DOHH2 (cell line): ENCODE measurements around the gene ITPKA.
"Not testable (repeated sequence)": the region's sequence is repeated elsewhere in the genome, so short reads cannot be mapped to it uniquely, and the experiment has no call there.

ENCODE experiments used
- H3F3A ChIP-seq: fragments of 200-600 bp; sonication (generic), shearing (Covaris generic); 2 replicates; pipeline ENCODE4 v1.6.0; 2016; ENCODE audit warnings: antibody characterized with exemption, mild to moderate bottlenecking; ENCODE audit not compliant: control insufficient read depth, insufficient read depth
- H3K27ac ChIP-seq: fragments of 200-600 bp; sonication (generic); 2 replicates; pipeline ENCODE4 v1.5.1; 2014; ENCODE audit warnings: low read depth, mild to moderate bottlenecking, low read length, moderate library complexity
- H3K27me3 ChIP-seq: fragments of 200-600 bp; sonication (generic); 2 replicates; pipeline ENCODE4 v1.6.1; 2014; ENCODE audit warnings: mild to moderate bottlenecking, low read length, mixed read lengths; ENCODE audit not compliant: control insufficient read depth
- H3K36me3 ChIP-seq: fragments of 200-600 bp; sonication (generic); 2 replicates; pipeline ENCODE4 v1.6.1; 2014; ENCODE audit warnings: mild to moderate bottlenecking, low read length, moderate library complexity, mixed read lengths; ENCODE audit not compliant: control insufficient read depth
- H3K4me1 ChIP-seq: fragments of 200-600 bp; sonication (generic); 2 replicates; pipeline ENCODE4 v1.6.1; 2014; ENCODE audit warnings: mild to moderate bottlenecking, low read length, mixed read lengths; ENCODE audit not compliant: control insufficient read depth
- H3K4me2 ChIP-seq: fragments of 200-600 bp; sonication (generic); 2 replicates; pipeline ENCODE4 v1.6.0; 2014; ENCODE audit warnings: mild to moderate bottlenecking, low read length, moderate library complexity
- H3K4me3 ChIP-seq: fragments of 200-600 bp; sonication (generic); 2 replicates; pipeline ENCODE4 v1.5.1; 2014; ENCODE audit warnings: mild to moderate bottlenecking, low read length, mixed read lengths
- H3K79me2 ChIP-seq: fragments of 200-600 bp; sonication (generic); 2 replicates; pipeline ENCODE4 v1.6.1; 2014; ENCODE audit warnings: mild to moderate bottlenecking, low read length, mixed read lengths; ENCODE audit not compliant: control insufficient read depth
- H3K9me2 ChIP-seq: fragments of 200-600 bp; sonication (generic); replicated peaks from 2 replicates; pipeline ENCODE4 v1.6.1; 2014; ENCODE audit warnings: mild to moderate bottlenecking, low read length, mixed read lengths; ENCODE audit not compliant: control insufficient read depth
- H3K9me3 ChIP-seq: fragments of 200-600 bp; sonication (generic); 2 replicates; pipeline ENCODE4 v1.6.1; 2014; ENCODE audit warnings: antibody characterized with exemption, low read length, mixed read lengths; ENCODE audit not compliant: control insufficient read depth, insufficient read depth
- H4K20me1 ChIP-seq: fragments of 200-600 bp; sonication (generic); 2 replicates; pipeline ENCODE4 v1.6.0; 2014; ENCODE audit warnings: low read depth, mild to moderate bottlenecking, antibody characterized with exemption, low read length, moderate library complexity; ENCODE audit not compliant: control insufficient read depth, insufficient read depth
- EZH2phosphoT487 ChIP-seq: fragments of 200-600 bp; sonication (generic); IDR thresholded peaks from 2 replicates; pipeline ENCODE4 v1.6.1; 2017; ENCODE audit warnings: borderline replicate concordance, mild to moderate bottlenecking, antibody characterized with exemption, low read length, moderate library complexity, mixed read lengths
- TF ChIP-seq, protein P1 (sequence below): fragments of 200-600 bp; sonication (generic); IDR thresholded peaks from one replicate; pipeline ENCODE4 v1.5.1; 2014; ENCODE audit warnings: antibody characterized with exemption, mild to moderate bottlenecking, low read depth, low read length; ENCODE audit not compliant: poor library complexity, severe bottlenecking

Gene ITPKA

DNA sequence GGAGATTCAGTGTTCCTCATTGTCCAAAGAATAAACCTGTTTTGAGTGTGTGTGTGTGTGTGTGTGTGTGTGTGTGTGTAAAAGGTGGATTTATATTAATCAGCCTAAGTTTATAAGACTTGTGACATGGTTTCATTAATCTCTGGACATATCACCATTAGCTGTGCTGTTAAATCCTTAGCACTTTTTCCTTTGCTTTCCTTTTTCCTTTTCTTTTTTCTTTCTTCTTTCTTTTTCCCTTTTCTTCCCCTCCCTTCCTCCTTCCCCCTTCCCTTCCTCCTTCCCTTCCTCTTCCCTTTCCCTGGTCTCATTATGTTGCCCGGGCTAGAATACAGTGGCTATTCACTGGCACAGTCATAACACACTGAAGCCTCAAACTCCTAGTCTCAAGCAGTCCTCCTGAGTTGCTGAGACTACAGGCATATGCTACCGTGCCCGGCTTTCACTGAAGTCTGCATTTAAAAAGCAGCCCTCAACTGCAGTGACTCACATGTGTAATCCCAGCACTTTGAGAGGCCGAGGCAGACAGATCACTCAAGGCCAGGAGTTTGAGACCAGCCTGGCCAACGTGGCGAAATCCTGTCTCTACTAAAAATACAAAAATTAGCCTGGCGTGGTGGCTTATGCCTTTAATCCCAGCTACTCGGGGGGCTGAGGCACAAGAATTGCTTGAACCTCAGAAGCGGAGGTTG, 28.6 kb upstream of the ITPKA start:
- H3F3A ChIP-seq, result peaks cover 11% of the 10 kb centered on the region; the same call in 1 of the 2 replicates
- no peaks in the 10 kb centered on the region for H3K9me2 ChIP-seq
- no peak overlapping the region for H3K4me3 ChIP-seq
- no peak overlapping the region for H3K27ac ChIP-seq
- no peaks in the 10 kb centered on the region for H3K9me3 ChIP-seq
- H4K20me1 ChIP-seq, result peaks cover 5% of the 10 kb centered on the region; the same call in 1 of the 2 replicates
- H3K79me2 ChIP-seq, result no peaks in the 10 kb centered on the region; the same call in 1 of the 2 replicates
- TF ChIP-seq, protein P1, sequence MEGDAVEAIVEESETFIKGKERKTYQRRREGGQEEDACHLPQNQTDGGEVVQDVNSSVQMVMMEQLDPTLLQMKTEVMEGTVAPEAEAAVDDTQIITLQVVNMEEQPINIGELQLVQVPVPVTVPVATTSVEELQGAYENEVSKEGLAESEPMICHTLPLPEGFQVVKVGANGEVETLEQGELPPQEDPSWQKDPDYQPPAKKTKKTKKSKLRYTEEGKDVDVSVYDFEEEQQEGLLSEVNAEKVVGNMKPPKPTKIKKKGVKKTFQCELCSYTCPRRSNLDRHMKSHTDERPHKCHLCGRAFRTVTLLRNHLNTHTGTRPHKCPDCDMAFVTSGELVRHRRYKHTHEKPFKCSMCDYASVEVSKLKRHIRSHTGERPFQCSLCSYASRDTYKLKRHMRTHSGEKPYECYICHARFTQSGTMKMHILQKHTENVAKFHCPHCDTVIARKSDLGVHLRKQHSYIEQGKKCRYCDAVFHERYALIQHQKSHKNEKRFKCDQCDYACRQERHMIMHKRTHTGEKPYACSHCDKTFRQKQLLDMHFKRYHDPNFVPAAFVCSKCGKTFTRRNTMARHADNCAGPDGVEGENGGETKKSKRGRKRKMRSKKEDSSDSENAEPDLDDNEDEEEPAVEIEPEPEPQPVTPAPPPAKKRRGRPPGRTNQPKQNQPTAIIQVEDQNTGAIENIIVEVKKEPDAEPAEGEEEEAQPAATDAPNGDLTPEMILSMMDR, result no peak
- TF ChIP-seq EZH2phosphoT487, result no peak
- H3K4me1 ChIP-seq, result no peaks in the 10 kb centered on the region
- H3K4me2 ChIP-seq, result no peak overlapping the region
- H3K36me3 ChIP-seq, result peaks cover 44% of the 10 kb centered on the region
- H3K27me3 ChIP-seq, result no peaks in the 10 kb centered on the region

DNA sequence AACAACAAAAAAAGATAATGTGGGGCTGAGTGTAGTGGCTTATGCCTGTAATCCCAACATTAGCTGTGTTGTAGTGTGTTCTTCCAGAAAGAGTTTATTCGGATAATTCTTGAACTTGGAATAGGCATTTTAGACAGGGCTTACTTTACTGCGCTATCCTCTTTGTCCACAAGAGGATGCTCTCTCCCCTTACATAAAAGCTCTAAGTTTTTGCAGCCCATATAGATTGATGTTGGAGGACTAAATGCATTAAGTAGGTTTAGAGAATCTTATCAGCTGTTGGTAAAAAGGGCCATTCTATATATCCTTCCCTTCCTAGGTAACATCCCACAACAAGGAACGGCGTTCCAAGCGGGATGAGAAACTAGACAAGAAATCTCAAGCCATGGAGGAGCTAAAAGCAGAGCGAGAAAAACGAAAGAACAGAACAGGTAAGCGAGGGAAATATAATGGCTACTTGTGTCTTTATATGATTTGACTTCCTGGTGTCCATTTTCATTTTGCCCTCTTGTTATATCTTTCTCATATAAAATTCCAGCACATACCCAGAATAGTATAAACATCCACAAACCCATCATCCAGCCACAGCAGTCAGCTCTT, 27.8 kb upstream of the ITPKA start:
- no peak overlapping the region for H3K4me3 ChIP-seq
- no peak overlapping the region for H3K4me2 ChIP-seq
- no peaks in the 10 kb centered on the region; the same call in 1 of the 2 replicates for H3K79me2 ChIP-seq
- TF ChIP-seq, protein P1, result peak; percentile 95
- no peak for TF ChIP-seq EZH2phosphoT487
- H4K20me1 ChIP-seq, result peaks cover 5% of the 10 kb centered on the region; the same call in 1 of the 2 replicates
- H3K4me1 ChIP-seq, result no peaks in the 10 kb centered on the region
- H3K27ac ChIP-seq, result no peak overlapping the region
- no peaks in the 10 kb centered on the region for H3K9me2 ChIP-seq
- peaks cover 51% of the 10 kb centered on the region for H3K36me3 ChIP-seq
- H3K9me3 ChIP-seq, result no peaks in the 10 kb centered on the region
- H3K27me3 ChIP-seq, result no peaks in the 10 kb centered on the region
- H3F3A ChIP-seq, result peaks cover 11% of the 10 kb centered on the region; the same call in 1 of the 2 replicates

DNA sequence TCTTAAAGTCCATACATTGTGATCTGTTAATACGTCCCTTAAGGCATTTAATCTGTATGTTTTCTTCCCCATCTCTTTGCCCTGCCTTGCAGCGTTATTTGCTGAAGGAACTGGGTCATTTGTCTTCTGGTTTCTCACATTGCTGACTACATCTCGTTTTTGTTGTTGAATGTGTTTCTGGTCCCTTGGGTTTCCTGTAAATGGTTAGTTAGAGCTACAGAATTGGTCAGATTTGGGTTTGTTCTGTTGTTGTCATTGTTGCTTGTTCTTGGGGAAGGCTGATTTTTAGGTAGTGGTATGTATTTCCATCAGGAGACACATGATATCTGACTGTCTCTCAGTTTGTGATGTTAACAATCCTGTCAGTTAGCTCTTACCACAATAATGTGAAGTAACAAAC, 27.0 kb upstream of the ITPKA start:
- peaks cover 58% of the 10 kb centered on the region for H3K36me3 ChIP-seq
- no peaks in the 10 kb centered on the region for H3K27me3 ChIP-seq
- H3K79me2 ChIP-seq, result no peaks in the 10 kb centered on the region; the same call in 1 of the 2 replicates
- H3K4me3 ChIP-seq, result no peak overlapping the region
- H3K9me3 ChIP-seq, result no peaks in the 10 kb centered on the region
- H4K20me1 ChIP-seq, result peaks cover 5% of the 10 kb centered on the region; the same call in 1 of the 2 replicates
- peaks cover 11% of the 10 kb centered on the region; the same call in 1 of the 2 replicates for H3F3A ChIP-seq
- no peaks in the 10 kb centered on the region for H3K4me1 ChIP-seq
- no peak overlapping the region for H3K4me2 ChIP-seq
- no peak overlapping the region for H3K27ac ChIP-seq
- TF ChIP-seq EZH2phosphoT487, result no peak
- TF ChIP-seq, protein P1, result no peak
- H3K9me2 ChIP-seq, result no peaks in the 10 kb centered on the region

DNA sequence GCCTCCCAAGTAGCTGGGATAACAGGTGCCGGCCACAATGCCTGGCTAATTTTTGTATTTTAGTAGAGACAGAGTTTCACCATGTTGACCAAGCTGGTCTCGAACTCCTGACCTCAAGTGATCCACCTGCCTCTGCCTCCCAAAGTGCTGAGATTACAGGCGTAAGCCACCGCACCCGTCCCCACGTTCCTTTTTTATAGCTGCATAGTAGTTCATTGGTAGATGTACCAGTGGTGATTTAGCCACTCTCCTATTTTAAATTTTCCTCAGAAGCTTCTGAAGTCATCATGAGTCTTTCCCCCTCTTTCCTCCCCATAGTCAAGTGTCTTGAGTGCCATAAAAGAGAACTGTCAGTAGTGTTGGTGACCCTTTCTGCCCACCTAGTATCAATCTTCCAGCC, 24.0 kb upstream of the ITPKA start:
- not testable (repeated sequence) for H3K9me2 ChIP-seq, H3K4me2 ChIP-seq, H3K4me3 ChIP-seq, H3K27ac ChIP-seq, H3K27me3 ChIP-seq, H3K79me2 ChIP-seq, H4K20me1 ChIP-seq, H3K9me3 ChIP-seq, H3K4me1 ChIP-seq
- Histone ChIP-seq H3K36me3 (peaks cover 54% of the 10 kb centered on the region), H3F3A (peaks cover 11% of the 10 kb centered on the region; the same call in 1 of the 2 replicates)
